ENCODE data around the gene AP2A1. TPM values are rescaled to one million over a fixed set of nuclear protein-coding genes. Genes with fewer than 3 reads are reported as not detected.

Gene AP2A1
- total RNA-seq, 1 experiment from 2014 or later: 72.1 TPM

DNA sequence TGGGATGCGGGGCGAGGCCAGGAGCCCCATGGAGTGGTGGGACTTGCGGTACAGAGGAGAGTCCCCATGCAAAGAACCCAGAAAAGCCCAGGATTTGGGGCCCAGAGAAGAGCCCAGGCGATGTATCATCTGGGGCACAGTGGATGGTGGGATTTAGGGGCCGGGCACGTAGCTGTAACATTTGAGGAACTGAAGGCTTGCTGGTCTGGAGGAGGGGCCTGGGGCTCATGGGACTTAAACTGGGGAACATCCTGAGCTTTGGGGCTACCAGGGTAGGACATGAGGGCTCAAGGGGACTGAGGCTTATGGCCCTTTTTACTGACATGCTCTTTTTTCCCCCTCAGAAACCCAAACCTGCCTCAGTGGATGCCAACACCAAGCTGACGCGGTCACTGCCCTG, 64.8 kb downstream of the AP2A1 start:
- ATAC-seq: no peak
- in situ Hi-C loops (cut with HindIII; ENCODE audit: low pct_unique_long_range_greater_than_20kb, low sequenced_read_pairs): no loop called here
- BruUV-seq (replicated peaks): no TSS peak
- H3K36me3 ChIP-seq (ENCODE audit: control insufficient read depth, insufficient read depth, low read length): no peaks in the 10 kb centered on the region; the same call in 1 of the 2 replicates
- intact Hi-C loops (cut with micrococcal nuclease; ENCODE audit: unreplicated experiment): no loop called here
- no peaks in the 10 kb centered on the region for H3K9me3 ChIP-seq (ENCODE audit: control insufficient read depth, insufficient read depth, low read depth, low read length)
- H3K27me3 ChIP-seq (ENCODE audit: control insufficient read depth, insufficient read depth, low read length): no peaks in the 10 kb centered on the region
- no peak for DNase-seq (ENCODE audit: low read depth, low spot score)
- H3K27ac ChIP-seq (ENCODE audit: low read length): no peak overlapping the region
- no peaks in the 10 kb centered on the region for H3K4me1 ChIP-seq (ENCODE audit: control insufficient read depth, insufficient read depth, low read length)
- ChIA-PET POLR2A (no interaction called here), CTCF (no interaction called here)
- no peak overlapping the region for H3K4me3 ChIP-seq (ENCODE audit: low read depth in 2 of 2, low read length in 2 of 2)
- TF ChIP-seq REST (IDR thresholded peaks at IDR 0.05; ENCODE audit: insufficient read depth in 1 of 2, low read depth in 2 of 2, low read length in 1 of 2) (no peak), POLR2AphosphoS5 (IDR thresholded peaks at IDR 0.05; ENCODE audit: low read depth, low read length) (no peak), SIN3A (IDR thresholded peaks at IDR 0.05; ENCODE audit: borderline replicate concordance, insufficient read depth, low read depth, low read length) (no peak), TCF7L2 (IDR thresholded peaks at IDR 0.05; ENCODE audit: low read depth, low read length) (no peak)
- TF ChIP-seq, protein P1, sequence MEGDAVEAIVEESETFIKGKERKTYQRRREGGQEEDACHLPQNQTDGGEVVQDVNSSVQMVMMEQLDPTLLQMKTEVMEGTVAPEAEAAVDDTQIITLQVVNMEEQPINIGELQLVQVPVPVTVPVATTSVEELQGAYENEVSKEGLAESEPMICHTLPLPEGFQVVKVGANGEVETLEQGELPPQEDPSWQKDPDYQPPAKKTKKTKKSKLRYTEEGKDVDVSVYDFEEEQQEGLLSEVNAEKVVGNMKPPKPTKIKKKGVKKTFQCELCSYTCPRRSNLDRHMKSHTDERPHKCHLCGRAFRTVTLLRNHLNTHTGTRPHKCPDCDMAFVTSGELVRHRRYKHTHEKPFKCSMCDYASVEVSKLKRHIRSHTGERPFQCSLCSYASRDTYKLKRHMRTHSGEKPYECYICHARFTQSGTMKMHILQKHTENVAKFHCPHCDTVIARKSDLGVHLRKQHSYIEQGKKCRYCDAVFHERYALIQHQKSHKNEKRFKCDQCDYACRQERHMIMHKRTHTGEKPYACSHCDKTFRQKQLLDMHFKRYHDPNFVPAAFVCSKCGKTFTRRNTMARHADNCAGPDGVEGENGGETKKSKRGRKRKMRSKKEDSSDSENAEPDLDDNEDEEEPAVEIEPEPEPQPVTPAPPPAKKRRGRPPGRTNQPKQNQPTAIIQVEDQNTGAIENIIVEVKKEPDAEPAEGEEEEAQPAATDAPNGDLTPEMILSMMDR (IDR thresholded peaks at IDR 0.05): no peak

DNA sequence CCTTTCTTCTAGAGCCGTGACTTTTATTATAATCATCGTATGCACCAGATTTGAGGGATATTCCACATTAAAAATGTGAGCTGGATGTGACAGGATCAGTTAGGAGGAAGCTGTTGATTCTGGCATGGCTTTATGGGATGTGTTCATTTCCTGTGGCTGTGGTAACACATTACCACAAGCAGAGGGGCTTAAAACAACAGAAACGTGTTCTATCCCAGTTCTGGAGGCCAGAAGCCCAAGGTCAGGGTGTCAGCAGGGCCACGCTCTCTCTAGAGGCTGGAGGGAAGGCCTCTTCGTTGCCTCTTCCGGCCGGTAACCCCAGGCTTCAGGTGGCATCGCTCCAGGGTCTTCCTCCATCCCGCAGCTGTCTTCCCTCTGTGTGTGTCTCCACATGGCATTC, 65.8 kb downstream of the AP2A1 start:
- Histone ChIP-seq H3K36me3 (ENCODE audit: control insufficient read depth, insufficient read depth, low read length) (no peaks in the 10 kb centered on the region; the same call in 1 of the 2 replicates), H3K4me3 (ENCODE audit: low read depth in 2 of 2, low read length in 2 of 2) (no peak overlapping the region), H3K9me3 (ENCODE audit: control insufficient read depth, insufficient read depth, low read depth, low read length) (no peaks in the 10 kb centered on the region), H3K27ac (ENCODE audit: low read length) (no peak overlapping the region), H3K4me1 (ENCODE audit: control insufficient read depth, insufficient read depth, low read length) (no peaks in the 10 kb centered on the region), H3K27me3 (ENCODE audit: control insufficient read depth, insufficient read depth, low read length) (no peaks in the 10 kb centered on the region)
- ChIA-PET POLR2A (no interaction called here), CTCF (no interaction called here)
- BruUV-seq (replicated peaks): no TSS peak
- intact Hi-C loops (cut with micrococcal nuclease; ENCODE audit: unreplicated experiment): no loop called here
- ATAC-seq: no peak
- TF ChIP-seq POLR2AphosphoS5 (IDR thresholded peaks at IDR 0.05; ENCODE audit: low read depth, low read length): no peak
- no peak for TF ChIP-seq SIN3A (IDR thresholded peaks at IDR 0.05; ENCODE audit: borderline replicate concordance, insufficient read depth, low read depth, low read length)
- TF ChIP-seq REST (IDR thresholded peaks at IDR 0.05; ENCODE audit: insufficient read depth in 1 of 2, low read depth in 2 of 2, low read length in 1 of 2): no peak
- no peak for TF ChIP-seq TCF7L2 (IDR thresholded peaks at IDR 0.05; ENCODE audit: low read depth, low read length)
- TF ChIP-seq, protein P1 (IDR thresholded peaks at IDR 0.05): no peak
- in situ Hi-C loops (cut with HindIII; ENCODE audit: low pct_unique_long_range_greater_than_20kb, low sequenced_read_pairs): no loop called here
- DNase-seq (ENCODE audit: low read depth, low spot score): no peak

All from Panc1 (cell line).